HuH-7.5 (cell line): Measurements from ENCODE around the gene DAZAP1.

Source experiments
- DNase-seq: peaks from one replicate; pipeline ENCODE4 v3.0.0; 2011; ENCODE audit warnings: low spot score

DAZAP1 gene

DNA sequence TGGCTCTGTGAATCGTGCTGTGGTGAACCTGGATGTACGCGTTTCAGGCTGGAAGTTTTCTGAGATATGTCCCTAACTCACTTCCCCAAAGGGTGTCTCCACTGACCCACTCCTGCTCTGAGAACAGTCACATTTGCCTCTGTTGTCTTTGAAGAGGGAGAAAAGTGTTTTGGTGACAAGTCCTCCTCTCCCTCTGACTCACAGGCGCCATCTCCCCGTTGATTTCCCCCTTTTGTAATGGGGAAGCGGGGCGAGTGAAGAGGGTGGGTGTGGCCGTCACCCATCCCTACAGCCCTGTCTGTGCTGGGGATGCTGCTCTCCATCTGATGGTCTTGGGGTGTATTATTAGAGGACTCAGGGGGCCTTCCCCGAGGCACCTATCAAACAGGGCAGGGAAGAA lies 52.1 kb downstream of the DAZAP1 start:
- DNase-seq = no peak

DNA sequence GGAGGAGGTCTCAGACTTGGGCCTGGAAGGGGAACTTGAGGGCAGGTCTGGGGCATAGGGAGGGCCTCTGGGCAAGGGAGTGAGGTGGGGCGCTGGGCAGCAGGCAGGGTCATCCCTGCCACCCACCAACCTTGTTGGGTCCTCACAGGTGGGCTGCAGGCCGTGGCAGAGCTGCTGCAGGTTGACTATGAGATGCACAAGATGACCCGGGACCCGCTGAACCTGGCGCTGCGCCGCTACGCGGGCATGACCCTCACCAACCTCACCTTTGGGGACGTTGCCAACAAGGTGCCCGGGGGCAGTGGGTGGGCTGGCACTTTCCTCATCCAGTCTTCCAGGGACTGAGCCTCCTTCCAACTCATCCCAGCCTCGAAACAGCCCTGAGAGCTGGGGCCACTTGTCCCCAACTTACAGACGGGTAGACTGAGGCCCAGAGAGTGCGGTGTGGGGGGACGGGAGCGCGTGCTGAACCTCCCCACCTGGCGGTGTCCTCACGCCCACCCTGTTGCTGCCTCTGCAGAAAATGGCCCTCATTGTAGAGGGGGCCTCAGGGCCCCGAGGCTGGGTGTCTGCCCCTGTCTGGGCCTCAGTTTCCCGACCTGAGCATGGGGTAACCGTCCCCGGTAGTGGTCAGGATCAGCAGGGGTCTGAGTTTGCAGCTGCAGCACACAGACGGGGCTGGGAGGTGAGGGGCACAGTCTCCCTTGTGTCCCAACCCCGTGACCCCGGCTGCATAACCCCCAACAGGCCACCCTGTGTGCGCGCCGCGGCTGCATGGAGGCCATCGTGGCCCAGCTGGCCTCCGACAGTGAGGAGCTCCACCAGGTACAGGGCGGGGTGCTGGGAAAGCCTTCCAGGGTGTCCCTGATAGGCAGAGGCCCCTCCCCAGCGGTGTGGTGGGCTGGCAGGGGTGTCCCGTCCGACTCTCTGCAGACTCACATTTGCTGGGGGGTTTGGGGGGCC lies 52.9 kb downstream of the DAZAP1 start:
- DNase-seq = no peak

DNA sequence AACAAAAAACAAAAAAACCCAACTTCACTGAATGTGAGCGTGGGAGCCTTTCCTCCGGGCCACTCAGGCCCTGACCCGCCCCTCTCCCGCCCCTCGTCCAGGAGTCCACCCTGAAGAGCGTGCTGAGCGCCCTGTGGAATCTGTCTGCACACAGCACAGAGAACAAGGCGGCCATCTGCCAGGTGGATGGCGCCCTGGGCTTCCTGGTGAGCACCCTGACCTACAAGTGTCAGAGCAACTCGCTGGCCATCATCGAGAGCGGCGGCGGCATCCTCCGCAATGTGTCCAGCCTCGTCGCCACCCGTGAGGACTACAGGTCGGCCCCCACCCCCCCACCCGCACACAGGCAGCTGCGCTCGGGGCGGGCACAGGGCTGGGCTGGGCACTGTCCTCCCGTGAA lies 54.5 kb downstream of the DAZAP1 start:
- no peak for DNase-seq

DNA sequence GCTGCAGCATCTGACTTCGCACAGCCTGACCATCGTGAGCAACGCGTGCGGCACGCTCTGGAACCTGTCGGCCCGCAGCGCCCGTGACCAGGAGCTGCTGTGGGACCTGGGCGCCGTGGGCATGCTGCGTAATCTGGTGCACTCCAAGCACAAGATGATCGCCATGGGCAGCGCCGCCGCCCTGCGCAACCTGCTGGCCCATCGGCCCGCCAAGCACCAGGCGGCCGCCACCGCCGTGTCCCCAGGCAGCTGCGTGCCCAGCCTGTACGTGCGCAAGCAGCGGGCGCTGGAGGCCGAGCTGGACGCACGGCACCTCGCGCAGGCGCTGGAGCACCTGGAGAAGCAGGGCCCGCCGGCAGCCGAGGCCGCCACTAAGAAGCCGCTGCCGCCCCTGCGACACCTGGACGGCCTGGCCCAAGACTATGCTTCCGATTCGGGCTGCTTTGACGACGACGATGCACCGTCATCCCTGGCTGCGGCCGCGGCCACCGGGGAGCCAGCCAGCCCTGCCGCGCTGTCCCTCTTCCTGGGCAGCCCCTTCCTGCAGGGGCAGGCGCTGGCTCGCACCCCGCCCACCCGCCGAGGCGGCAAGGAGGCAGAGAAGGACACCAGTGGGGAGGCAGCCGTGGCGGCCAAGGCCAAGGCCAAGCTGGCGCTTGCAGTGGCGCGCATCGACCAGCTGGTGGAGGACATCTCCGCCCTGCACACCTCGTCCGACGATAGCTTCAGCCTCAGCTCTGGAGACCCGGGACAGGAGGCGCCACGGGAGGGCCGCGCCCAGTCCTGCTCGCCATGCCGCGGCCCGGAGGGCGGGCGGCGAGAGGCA lies 58.0 kb downstream of the DAZAP1 start:
- DNase-seq = peak; percentile 90

DNA sequence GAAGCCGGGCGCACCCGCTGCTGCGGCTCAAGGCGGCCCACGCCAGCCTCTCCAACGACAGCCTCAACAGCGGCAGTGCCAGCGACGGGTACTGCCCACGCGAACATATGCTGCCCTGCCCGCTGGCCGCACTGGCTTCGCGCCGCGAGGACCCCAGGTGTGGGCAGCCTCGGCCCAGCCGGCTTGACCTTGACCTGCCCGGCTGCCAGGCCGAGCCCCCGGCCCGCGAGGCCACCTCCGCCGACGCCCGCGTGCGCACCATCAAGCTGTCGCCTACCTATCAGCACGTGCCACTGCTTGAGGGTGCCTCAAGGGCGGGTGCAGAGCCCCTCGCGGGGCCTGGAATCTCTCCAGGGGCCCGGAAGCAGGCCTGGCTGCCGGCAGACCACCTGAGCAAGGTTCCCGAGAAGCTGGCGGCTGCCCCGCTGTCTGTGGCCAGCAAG lies 58.7 kb downstream of the DAZAP1 start:
- no peak for DNase-seq

DNA sequence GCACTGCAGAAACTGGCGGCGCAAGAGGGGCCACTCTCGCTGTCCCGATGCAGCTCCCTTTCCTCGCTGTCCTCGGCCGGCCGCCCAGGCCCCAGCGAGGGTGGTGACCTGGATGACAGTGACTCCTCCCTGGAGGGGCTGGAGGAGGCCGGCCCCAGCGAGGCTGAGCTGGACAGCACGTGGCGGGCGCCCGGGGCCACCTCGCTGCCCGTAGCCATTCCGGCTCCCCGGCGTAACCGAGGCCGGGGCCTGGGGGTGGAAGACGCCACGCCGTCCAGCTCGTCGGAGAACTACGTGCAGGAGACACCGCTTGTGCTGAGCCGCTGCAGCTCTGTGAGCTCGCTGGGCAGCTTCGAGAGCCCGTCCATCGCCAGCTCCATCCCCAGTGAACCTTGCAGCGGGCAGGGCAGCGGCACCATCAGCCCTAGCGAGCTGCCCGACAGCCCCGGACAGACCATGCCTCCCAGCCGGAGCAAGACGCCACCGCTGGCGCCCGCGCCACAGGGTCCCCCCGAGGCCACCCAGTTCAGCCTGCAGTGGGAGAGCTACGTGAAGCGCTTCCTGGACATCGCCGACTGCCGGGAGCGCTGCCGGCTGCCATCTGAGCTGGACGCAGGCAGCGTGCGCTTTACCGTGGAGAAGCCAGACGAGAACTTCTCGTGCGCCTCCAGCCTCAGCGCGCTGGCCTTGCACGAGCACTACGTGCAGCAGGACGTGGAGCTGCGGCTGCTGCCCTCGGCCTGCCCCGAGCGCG lies 59.3 kb downstream of the DAZAP1 start:
- no peak for DNase-seq

DNA sequence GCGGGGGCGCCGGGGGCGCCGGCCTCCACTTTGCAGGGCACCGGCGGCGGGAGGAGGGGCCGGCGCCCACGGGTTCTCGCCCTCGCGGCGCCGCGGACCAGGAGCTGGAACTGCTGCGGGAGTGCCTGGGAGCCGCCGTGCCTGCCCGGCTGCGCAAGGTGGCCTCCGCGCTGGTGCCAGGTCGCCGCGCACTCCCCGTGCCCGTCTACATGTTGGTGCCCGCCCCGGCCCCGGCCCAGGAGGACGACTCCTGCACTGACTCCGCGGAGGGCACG lies 59.8 kb downstream of the DAZAP1 start:
- no peak for DNase-seq

DNA sequence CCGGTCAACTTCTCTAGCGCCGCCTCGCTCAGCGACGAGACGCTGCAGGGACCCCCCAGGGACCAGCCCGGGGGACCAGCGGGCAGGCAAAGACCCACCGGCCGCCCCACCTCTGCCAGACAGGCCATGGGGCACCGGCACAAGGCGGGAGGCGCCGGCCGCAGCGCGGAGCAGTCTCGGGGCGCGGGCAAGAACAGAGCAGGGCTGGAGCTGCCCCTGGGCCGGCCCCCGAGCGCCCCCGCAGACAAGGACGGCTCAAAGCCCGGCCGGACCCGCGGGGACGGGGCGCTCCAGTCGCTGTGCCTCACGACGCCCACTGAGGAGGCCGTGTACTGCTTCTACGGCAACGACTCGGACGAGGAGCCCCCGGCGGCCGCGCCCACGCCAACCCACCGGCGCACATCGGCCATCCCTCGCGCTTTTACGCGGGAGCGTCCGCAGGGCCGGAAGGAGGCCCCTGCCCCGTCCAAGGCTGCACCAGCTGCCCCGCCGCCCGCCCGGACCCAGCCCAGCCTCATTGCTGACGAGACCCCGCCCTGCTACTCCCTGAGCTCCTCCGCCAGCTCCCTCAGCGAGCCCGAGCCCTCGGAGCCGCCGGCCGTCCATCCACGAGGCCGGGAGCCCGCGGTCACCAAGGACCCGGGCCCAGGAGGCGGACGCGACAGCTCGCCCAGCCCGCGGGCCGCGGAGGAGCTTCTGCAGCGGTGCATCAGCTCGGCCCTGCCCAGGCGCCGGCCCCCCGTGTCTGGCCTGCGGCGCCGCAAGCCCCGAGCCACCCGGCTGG lies 60.3 kb downstream of the DAZAP1 start:
- no peak for DNase-seq

DNA sequence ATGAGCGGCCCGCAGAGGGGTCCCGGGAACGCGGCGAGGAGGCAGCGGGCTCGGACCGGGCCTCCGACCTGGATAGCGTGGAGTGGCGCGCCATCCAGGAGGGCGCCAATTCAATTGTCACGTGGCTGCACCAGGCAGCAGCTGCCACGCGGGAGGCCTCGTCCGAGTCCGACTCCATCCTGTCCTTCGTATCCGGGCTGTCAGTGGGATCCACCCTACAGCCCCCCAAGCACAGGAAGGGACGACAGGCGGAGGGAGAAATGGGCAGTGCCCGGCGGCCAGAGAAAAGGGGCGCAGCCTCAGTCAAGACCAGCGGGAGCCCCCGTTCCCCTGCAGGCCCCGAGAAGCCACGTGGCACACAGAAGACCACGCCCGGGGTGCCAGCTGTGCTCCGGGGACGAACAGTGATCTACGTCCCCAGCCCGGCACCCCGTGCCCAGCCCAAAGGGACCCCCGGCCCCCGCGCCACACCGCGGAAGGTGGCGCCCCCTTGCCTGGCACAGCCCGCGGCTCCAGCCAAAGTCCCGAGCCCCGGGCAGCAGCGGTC lies 61.0 kb downstream of the DAZAP1 start:
- no peak for DNase-seq

DNA sequence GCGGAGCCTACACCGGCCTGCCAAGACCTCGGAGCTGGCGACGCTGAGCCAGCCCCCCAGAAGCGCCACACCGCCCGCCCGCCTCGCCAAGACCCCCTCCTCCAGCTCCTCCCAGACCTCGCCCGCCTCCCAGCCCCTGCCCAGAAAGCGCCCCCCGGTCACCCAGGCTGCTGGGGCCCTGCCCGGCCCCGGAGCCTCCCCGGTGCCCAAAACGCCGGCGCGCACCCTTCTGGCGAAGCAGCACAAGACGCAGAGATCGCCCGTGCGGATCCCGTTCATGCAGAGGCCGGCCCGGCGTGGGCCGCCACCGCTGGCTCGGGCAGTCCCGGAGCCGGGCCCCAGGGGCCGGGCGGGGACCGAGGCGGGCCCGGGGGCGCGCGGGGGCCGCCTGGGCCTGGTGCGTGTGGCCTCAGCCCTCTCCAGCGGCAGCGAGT lies 61.5 kb downstream of the DAZAP1 start:
- DNase-seq = peak; percentile 94

DNA sequence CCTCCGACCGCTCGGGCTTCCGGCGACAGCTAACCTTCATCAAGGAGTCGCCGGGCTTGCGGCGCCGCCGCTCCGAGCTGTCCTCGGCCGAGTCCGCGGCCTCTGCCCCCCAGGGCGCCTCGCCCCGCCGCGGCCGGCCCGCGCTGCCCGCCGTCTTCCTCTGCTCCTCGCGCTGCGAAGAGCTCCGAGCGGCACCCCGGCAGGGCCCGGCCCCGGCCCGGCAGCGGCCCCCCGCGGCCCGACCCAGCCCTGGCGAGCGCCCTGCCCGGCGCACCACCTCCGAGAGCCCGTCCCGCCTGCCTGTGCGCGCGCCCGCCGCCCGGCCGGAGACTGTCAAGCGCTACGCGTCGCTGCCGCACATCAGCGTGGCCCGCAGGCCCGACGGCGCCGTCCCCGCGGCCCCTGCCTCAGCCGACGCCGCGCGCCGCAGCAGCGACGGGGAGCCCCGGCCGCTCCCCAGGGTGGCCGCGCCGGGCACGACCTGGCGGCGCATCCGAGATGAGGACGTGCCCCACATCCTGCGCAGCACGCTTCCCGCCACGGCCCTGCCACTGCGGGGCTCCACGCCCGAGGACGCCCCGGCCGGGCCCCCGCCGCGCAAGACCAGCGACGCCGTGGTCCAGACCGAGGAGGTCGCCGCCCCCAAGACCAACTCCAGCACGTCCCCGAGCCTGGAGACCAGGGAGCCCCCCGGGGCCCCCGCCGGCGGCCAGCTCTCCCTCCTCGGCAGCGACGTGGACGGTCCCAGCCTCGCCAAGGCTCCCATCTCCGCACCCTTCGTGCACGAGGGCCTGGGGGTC lies 62.1 kb downstream of the DAZAP1 start:
- peak; percentile 90 for DNase-seq

DNA sequence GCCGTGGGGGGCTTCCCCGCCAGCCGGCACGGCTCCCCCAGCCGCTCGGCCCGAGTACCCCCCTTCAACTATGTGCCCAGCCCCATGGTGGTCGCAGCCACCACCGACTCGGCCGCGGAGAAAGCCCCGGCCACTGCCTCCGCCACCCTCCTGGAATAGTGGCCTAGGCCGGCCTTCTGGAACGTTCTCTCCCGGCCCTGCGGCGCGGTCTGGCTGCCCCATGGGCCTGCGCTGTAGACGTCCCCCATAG lies 62.6 kb downstream of the DAZAP1 start:
- no peak for DNase-seq

DNA sequence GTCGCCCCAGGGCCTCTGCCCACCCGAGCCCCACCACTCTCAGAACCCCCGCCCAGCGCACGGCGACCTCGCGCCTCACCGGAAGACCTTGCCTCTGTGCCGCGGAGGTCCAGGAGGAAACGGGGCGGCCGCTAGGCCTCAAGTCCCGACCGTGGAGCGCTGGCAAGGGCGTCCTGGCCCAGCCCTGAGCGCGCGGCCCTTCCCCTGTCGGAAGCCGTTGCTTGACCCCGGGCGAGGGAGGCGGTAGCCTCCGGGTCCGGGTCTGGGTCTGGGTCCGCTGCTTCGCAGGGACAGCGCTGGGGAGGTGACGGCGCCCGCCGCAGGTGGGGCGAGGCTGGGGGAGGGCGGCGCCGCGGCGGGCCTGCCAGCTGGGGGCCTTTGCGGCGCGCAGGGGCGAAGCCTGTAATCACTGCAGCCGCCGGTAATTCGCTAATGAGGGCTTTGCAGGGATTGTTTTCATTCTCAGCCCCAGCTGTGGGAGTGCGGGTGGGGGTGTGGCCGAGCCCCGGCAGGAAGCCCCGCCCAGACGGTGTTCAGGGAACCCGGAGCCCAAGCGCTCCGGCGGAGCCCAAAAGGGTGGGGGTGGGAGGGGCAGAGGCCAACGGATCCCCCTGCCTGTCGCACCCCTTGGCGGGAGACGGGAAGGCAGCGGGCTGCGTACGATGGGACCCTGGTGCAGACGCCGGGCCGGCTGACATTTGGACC lies 63.1 kb downstream of the DAZAP1 start:
- DNase-seq = peak; percentile 95

DNA sequence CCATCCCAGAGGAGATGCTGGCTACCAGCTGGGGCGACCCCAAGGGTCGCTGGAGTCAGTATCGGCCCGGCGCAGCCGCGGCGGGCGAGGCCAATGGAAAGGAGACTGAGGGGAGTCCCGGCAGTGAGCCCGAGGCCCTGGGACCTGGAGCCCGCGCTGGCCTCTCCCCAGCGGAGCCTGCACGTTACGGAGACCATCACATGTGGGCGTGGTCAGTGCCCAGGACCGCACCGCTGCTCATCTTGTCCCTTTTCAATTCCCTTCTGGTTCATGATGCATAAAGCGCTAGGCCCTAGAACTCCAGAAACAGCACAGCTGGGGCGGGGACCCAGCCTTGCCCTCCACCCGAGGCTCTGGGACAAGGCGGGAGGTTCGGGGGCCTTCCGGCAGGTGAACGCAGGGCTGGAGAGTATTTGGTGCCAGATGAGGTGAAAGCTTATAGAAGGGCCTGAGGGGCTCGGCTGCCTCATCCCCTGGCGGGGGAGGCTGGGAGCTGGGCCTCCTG lies 63.7 kb downstream of the DAZAP1 start:
- DNase-seq = peak; percentile 89

DNA sequence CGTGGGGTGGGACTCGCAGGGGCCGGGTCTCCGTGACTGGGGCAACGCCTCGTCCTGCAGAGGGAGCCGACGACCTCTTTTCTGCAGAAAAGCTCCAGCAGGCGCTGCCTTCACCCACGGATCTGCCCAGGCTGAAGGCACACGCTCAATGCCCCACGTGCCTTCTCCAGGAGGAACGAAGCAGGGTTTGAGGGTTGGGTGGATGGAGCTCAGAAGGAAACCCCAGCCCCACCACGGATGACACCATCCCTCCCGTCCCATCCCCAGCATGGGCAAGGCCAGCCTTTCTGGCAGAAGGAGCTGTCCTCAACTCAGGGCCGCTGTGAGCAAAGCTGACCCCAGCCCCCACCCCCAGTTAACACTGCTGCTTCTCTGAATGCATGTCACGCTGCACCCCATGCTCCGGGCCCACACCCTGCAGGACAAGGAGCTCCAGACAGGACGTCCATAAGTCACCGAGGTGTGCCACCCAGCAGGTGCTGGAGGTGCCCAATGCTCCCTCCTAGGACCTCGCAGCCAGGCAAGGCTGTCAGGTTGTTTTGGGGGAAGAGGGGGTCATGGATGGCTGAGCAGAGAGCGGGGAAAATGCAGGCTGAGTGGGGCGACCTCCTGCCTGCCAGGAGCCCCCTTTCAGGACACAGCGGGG lies 64.3 kb downstream of the DAZAP1 start:
- DNase-seq = no peak

DNA sequence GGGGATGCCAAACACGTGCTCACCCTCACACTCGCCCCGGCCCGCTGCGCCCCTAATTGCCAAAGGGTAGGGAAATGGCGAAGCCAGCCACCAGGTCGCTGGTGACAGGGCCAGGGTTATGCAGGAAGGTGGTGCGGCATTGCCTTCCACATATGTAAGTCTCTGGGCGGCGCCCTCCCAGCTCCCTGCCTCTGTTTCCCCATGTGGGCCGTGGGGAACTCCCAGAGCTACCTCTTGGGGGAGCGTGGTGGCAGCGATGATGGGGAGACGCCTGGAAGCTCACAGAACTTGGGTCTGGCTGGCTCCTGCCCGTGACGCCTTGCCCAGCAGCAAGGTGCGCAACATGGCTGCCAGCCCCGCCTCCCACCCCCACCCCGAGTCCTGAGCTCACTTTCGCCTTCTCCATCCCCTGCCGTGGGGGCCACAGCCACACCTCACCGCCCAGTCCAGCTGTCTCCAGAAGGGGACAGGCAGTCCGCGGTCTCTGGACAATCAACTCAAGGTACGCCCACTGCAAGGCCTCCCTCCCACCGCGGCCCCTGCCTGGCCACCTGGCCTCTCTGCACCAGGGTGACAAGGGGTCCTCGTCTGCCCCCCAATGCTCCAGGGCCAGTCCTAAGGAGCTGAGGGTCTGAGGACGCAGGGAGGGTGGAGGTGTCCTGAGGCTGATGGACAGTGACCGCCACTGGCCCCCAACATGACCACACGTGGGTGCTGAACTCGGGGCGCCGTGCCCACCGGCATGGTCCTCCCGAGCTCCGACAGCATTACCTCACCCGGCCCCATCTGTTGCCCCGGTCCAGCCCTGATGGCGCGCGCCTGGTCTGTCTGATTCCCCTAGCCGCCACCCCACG lies 65.1 kb downstream of the DAZAP1 start:
- no peak for DNase-seq

DNA sequence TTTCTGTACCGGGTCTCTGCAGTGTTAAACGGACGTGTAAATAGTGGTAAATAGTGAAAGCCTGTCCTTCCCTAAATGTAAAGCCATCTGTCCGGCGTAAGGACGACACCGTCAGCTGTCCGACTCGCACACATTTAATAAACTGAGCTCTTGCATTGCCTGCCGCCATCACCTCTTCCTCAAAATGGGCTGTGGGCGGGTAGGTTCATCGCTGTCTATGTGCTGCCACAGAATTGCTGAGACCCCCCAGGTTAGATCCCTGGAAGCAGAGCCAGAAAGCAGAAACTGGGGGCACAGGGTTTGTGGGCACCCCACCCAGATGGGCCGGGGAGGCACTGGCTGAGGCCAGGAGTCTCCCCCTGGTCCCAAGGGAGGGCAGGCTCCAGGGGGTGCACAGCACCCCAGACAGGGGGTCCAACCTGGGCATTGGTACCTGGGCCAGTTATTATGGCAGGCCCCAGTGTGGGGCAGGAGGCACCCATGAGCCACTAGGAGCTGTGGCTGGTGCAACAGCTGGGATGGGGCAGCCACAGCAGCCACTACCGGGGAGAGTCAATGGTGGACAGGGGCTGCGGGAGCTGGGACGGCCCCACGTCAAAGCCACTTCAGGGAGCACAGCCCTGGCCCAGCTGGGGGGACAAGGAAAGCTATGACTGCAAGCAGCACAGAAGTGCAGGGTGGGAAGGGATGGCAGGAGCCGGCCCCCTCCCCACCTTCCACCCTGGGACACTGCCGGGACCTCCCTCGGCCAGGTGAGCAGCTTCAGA lies 65.9 kb downstream of the DAZAP1 start:
- no peak for DNase-seq
